MM.1S (cell line): ENCODE data around the gene CFAP54.
A peak's percentile ranks its signal among the peaks of the same experiment; 100 is the strongest.

Experiments used
- DNase-seq: peaks from one replicate; pipeline ENCODE4 v3.0.0-alpha.2; 2015
- H2AFZ ChIP-seq: fragments of 300-600 bp; sonication (generic); 2 replicates; pipeline ENCODE4 v1.6.0; 2016; ENCODE audit warnings: antibody characterized with exemption, low read length
- H3F3A ChIP-seq: fragments of 300-600 bp; sonication (generic); 2 replicates; pipeline ENCODE4 v1.6.1; 2016; ENCODE audit warnings: mild to moderate bottlenecking, antibody characterized with exemption, low read length, moderate library complexity, mixed read lengths; ENCODE audit not compliant: insufficient read depth
- H3K27ac ChIP-seq: fragments of 300-600 bp; sonication (generic); 2 replicates; pipeline ENCODE4 v1.5.1; 2016; ENCODE audit warnings: mild to moderate bottlenecking, low read length
- H3K27me3 ChIP-seq: fragments of 300-600 bp; sonication (generic); replicated peaks from 2 replicates; pipeline ENCODE4 v1.6.0; 2016; ENCODE audit warnings: low read length; ENCODE audit not compliant: insufficient read depth
- H3K36me3 ChIP-seq: fragments of 300-600 bp; sonication (generic); replicated peaks from 2 replicates; pipeline ENCODE4 v1.6.1; 2016; ENCODE audit warnings: mild to moderate bottlenecking, low read length, mixed read lengths; ENCODE audit not compliant: insufficient read depth
- H3K4me1 ChIP-seq: fragments of 300-600 bp; sonication (generic); 2 replicates; pipeline ENCODE4 v1.6.1; 2016; ENCODE audit warnings: low read length, mixed read lengths
- H3K4me2 ChIP-seq: fragments of 300-600 bp; sonication (generic); 2 replicates; pipeline ENCODE4 v1.6.0; 2016; ENCODE audit warnings: low read depth, low read length
- H3K4me3 ChIP-seq: fragments of 300-600 bp; sonication (generic); 2 replicates; pipeline ENCODE4 v1.5.1; 2016; ENCODE audit warnings: low read length, mixed read lengths
- H3K79me2 ChIP-seq: fragments of 300-600 bp; sonication (generic); 2 replicates; pipeline ENCODE4 v1.6.1; 2016; ENCODE audit warnings: mixed run types, low read length, mixed read lengths
- H3K9ac ChIP-seq: fragments of 300-600 bp; sonication (generic); 2 replicates; pipeline ENCODE4 v1.6.1; 2016; ENCODE audit warnings: low read length, mixed read lengths
- H3K9me2 ChIP-seq: fragments of 300-600 bp; sonication (generic); replicated peaks from 2 replicates; pipeline ENCODE4 v1.6.1; 2016; ENCODE audit warnings: mild to moderate bottlenecking, low read length, mixed read lengths; ENCODE audit not compliant: insufficient read depth
- H3K9me3 ChIP-seq: fragments of 300-600 bp; sonication (generic); replicated peaks from 2 replicates; pipeline ENCODE4 v1.6.1; 2016; ENCODE audit warnings: mild to moderate bottlenecking, low read length, mixed read lengths; ENCODE audit not compliant: insufficient read depth
- H4K20me1 ChIP-seq: fragments of 300-600 bp; sonication (generic); 2 replicates; pipeline ENCODE4 v1.6.1; 2016; ENCODE audit warnings: mild to moderate bottlenecking, low read length, moderate library complexity, mixed read lengths; ENCODE audit not compliant: insufficient read depth
- EZH2 ChIP-seq: fragments of 300-600 bp; sonication (generic); optimal IDR thresholded peaks from 2 replicates; pipeline ENCODE3; 2017; ENCODE audit warnings: low read depth, mild to moderate bottlenecking, antibody characterized with exemption, low read length, mixed read lengths
- EZH2phosphoT487 ChIP-seq: fragments of 300-600 bp; sonication (generic); IDR thresholded peaks from 2 replicates; pipeline ENCODE4 v1.6.1; 2018; ENCODE audit warnings: antibody characterized with exemption, low read length
- TF ChIP-seq, protein P1 (sequence below): fragments of 300-600 bp; sonication (generic); IDR thresholded peaks from 2 replicates; pipeline ENCODE4 v1.5.1; 2016; ENCODE audit warnings: antibody characterized with exemption, low read length, mixed read lengths

CFAP54 gene

DNA sequence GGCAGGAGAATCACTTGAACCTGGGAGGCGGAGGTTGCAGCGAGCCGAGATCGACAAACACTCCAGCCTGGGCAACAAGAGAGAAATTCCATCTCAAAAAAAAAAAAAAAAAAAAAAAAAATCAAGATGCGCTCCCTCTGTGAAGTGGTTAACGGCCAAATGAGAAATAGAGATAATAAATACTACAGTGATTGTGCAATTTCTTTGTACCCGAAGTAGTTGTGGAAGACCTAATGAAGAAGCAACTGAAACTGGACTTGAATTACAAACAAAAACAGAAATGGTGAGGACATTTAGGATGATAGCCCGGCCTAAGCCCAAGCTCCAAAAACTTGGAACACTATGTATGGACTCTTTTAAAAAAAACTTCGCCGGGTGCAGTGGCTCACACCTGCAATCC lies 45.0 kb upstream of the CFAP54 start:
- no peak overlapping the region for H2AFZ ChIP-seq
- no peak overlapping the region for H3K27ac ChIP-seq

DNA sequence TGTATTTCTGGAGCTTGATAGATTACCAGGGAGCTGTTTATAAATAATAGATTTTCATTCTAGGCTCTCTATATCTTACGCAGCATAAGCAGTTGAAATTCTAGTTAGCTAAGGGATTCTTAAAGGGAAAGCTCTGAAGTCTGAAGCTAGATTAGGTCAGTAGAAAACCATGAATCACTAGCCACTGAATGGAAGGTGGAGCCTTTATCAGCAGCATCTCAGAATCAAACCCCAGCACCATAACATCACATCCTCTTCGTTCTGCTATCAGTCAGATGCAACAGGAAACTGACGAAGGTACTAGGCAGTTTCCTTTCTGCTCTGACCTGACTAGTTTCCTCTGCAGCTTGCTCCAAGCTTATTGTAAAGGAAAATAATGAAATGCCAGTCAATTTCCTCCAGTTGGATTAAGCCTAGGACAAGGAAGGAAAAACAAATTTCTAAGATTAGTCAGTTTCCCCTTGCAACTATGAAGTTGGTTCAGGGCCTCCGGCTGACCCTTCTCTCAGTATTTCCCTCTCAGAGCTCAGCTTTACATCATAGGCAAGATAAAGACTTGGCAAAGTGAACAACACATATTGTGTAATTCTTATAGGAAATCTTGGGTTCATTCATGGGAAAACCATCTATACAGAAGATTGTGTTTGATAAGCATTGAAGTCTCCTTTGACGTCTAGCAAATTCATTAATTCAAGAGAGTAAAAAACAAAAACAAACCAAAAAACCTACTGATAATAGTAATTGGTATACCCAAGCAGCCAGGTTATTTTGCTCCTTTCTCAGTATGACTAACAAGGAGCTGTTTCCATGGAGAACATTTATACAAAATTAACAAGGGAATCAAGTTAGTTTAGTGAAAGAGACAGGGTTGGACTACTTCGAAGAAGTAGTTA lies 43.4 kb upstream of the CFAP54 start:
- H3K4me3 ChIP-seq: no peak overlapping the region
- H3K4me1 ChIP-seq: peaks cover 9% of the 10 kb centered on the region
- H3K9me2 ChIP-seq: no peaks in the 10 kb centered on the region
- peak overlapping the region; percentile 45 for H3K4me2 ChIP-seq
- H3K9me3 ChIP-seq: no peaks in the 10 kb centered on the region
- peak overlapping the region; percentile 51 for H2AFZ ChIP-seq
- H3K27ac ChIP-seq: peak overlapping the region; percentile 52; the same call in 1 of the 2 replicates
- H4K20me1 ChIP-seq: no peaks in the 10 kb centered on the region
- H3K36me3 ChIP-seq: no peaks in the 10 kb centered on the region
- peaks cover 4% of the 10 kb centered on the region; the same call in 1 of the 2 replicates for H3F3A ChIP-seq
- TF ChIP-seq, protein P1, sequence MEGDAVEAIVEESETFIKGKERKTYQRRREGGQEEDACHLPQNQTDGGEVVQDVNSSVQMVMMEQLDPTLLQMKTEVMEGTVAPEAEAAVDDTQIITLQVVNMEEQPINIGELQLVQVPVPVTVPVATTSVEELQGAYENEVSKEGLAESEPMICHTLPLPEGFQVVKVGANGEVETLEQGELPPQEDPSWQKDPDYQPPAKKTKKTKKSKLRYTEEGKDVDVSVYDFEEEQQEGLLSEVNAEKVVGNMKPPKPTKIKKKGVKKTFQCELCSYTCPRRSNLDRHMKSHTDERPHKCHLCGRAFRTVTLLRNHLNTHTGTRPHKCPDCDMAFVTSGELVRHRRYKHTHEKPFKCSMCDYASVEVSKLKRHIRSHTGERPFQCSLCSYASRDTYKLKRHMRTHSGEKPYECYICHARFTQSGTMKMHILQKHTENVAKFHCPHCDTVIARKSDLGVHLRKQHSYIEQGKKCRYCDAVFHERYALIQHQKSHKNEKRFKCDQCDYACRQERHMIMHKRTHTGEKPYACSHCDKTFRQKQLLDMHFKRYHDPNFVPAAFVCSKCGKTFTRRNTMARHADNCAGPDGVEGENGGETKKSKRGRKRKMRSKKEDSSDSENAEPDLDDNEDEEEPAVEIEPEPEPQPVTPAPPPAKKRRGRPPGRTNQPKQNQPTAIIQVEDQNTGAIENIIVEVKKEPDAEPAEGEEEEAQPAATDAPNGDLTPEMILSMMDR: no peak
- TF ChIP-seq EZH2phosphoT487 (no peak), EZH2 (no peak)
- no peaks in the 10 kb centered on the region for H3K27me3 ChIP-seq
- H3K79me2 ChIP-seq: no peaks in the 10 kb centered on the region
- peak overlapping the region; percentile 3; the same call in 1 of the 2 replicates for H3K9ac ChIP-seq
- DNase-seq: peak; percentile 63

More for the DNA sequence above, 45.0 kb upstream of the CFAP54 start:
- Histone ChIP-seq H3K9me2 (no peaks in the 10 kb centered on the region), H3K36me3 (no peaks in the 10 kb centered on the region), H3K9me3 (no peaks in the 10 kb centered on the region), H4K20me1 (no peaks in the 10 kb centered on the region), H3K4me3 (no peak overlapping the region), H3K9ac (no peak overlapping the region), H3K4me2 (no peak overlapping the region), H3K27me3 (no peaks in the 10 kb centered on the region), H3F3A (peaks cover 4% of the 10 kb centered on the region; the same call in 1 of the 2 replicates), H3K79me2 (no peaks in the 10 kb centered on the region), H3K4me1 (peaks cover 9% of the 10 kb centered on the region)
- no peak for DNase-seq
- TF ChIP-seq EZH2 (no peak), EZH2phosphoT487 (no peak)
- TF ChIP-seq, protein P1: no peak

DNA sequence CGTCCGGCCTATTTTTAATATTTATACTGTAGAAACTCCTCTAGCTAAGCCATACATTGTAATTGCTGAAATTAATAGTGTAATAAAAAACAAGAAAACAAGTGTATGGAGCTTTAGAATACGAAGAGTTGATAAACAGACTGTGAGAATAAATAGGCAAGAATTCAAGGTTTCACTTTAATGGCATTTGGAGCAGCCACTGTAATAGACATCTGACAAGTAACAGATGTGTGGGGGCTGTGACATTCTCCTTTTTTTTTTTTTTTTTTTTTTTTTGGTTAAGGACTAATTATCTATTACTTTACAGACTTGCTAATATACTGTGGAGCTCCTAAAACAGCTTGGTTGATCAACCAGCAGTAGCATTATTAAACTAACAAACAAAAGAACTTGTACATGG lies 42.1 kb upstream of the CFAP54 start:
- no peaks in the 10 kb centered on the region for H3K36me3 ChIP-seq
- no peak for DNase-seq
- H3K9ac ChIP-seq: no peak overlapping the region
- H3K4me1 ChIP-seq: peaks cover 9% of the 10 kb centered on the region
- no peaks in the 10 kb centered on the region for H3K27me3 ChIP-seq
- no peaks in the 10 kb centered on the region for H3K79me2 ChIP-seq
- no peak overlapping the region for H3K27ac ChIP-seq
- TF ChIP-seq, protein P1: no peak
- TF ChIP-seq EZH2phosphoT487 (no peak), EZH2 (no peak)
- no peak overlapping the region for H3K4me3 ChIP-seq
- no peaks in the 10 kb centered on the region for H4K20me1 ChIP-seq
- H3K4me2 ChIP-seq: no peak overlapping the region
- no peaks in the 10 kb centered on the region for H3K9me2 ChIP-seq
- H3K9me3 ChIP-seq: no peaks in the 10 kb centered on the region
- H2AFZ ChIP-seq: no peak overlapping the region
- H3F3A ChIP-seq: peaks cover 4% of the 10 kb centered on the region; the same call in 1 of the 2 replicates
